GM12872 (cell line): ENCODE measurements around the gene CTNNA3.

ENCODE experiments used
- CTCF ChIP-seq: IDR thresholded peaks from 3 replicates; pipeline ENCODE4 v1.5.1; 2011; ENCODE audit warnings: low read depth, mild to moderate bottlenecking, low read length, moderate library complexity; ENCODE audit not compliant: insufficient read depth

The CTNNA3 gene

GRCh38 chr10:66762218-66762729 lies 933.7 kb downstream of the CTNNA3 start:
- TF ChIP-seq CTCF, result no peak

GRCh38 chr10:66760941-66761340 lies 935.1 kb downstream of the CTNNA3 start:
- TF ChIP-seq CTCF, result no peak

GRCh38 chr10:66755474-66755873 lies 940.5 kb downstream of the CTNNA3 start:
- TF ChIP-seq CTCF, result no peak

- no peak for TF ChIP-seq CTCF
Measured at GRCh38 chr10:66752714-66753113, 943.3 kb downstream of the CTNNA3 start.

- no peak for TF ChIP-seq CTCF
Measured at GRCh38 chr10:66748217-66748616, 947.8 kb downstream of the CTNNA3 start.

- TF ChIP-seq CTCF, result no peak
Measured at GRCh38 chr10:66747451-66747850, 948.5 kb downstream of the CTNNA3 start.

- TF ChIP-seq CTCF, result no peak
Measured at GRCh38 chr10:66746711-66747110, 949.3 kb downstream of the CTNNA3 start.
